Keratinocyte (primary cell): Measurements from ENCODE around the gene CCL19. TPM values are rescaled to one million over a fixed set of nuclear protein-coding genes. Genes with fewer than 3 reads are reported as not detected.

Source experiments
- DNase-seq: peaks from one replicate; pipeline ENCODE4 v3.0.0-alpha.2; 2011; ENCODE audit warnings: low read depth, missing footprints, low spot score
- FAIRE-seq: peaks from 2 replicates; lab custom pipeline; 2011; peaks lifted over from hg19 to GRCh38; lab: Jason Lieb, UNC
- H2AFZ ChIP-seq: 2 replicates; pipeline ENCODE4 v1.6.0; 2012; ENCODE audit warnings: low read length, control low read depth, inconsistent platforms; ENCODE audit not compliant: control insufficient read depth
- H3K27ac ChIP-seq: 2 replicates; pipeline ENCODE4 v1.5.1; 2011; ENCODE audit warnings: low read length; ENCODE audit not compliant: control insufficient read depth, insufficient read depth
- H3K27me3 ChIP-seq: 3 replicates; pipeline ENCODE4 v1.6.0; 2011; ENCODE audit warnings: low read length; ENCODE audit not compliant: control insufficient read depth, insufficient read depth; ENCODE audit errors: extremely low read depth
- H3K36me3 ChIP-seq, 2 experiments: 2 replicates in 1 of 2; 3 replicates in 1 of 2; pipeline ENCODE4 v1.5.1; 2011; ENCODE audit warnings: low read length in 2 of 2, mild to moderate bottlenecking in 1 of 2; ENCODE audit not compliant: control insufficient read depth in 2 of 2, insufficient read depth in 2 of 2; ENCODE audit errors: extremely low read depth in 1 of 2
- H3K4me1 ChIP-seq: 3 replicates; pipeline ENCODE4 v1.5.1; 2011; ENCODE audit warnings: low read length; ENCODE audit not compliant: control insufficient read depth, insufficient read depth; ENCODE audit errors: extremely low read depth
- H3K4me2 ChIP-seq: 3 replicates; pipeline ENCODE4 v1.6.0; 2011; ENCODE audit warnings: low read depth, low read length; ENCODE audit not compliant: control insufficient read depth, insufficient read depth; ENCODE audit errors: extremely low read depth
- H3K4me3 ChIP-seq, 3 experiments: fragments of 200-600 bp in 1 of 3; sonication (generic) in 1 of 3; 2 replicates in 2 of 3; 3 replicates in 1 of 3; pipeline ENCODE4 v1.5.1; 2011 to 2016; ENCODE audit warnings: low read length in 3 of 3, mild to moderate bottlenecking in 3 of 3, control low read depth in 2 of 3, inconsistent platforms in 1 of 3, low read depth in 1 of 3, mixed read lengths in 1 of 3, mixed run types in 1 of 3, moderate library complexity in 1 of 3; ENCODE audit not compliant: control insufficient read depth in 2 of 3, insufficient read depth in 2 of 3; ENCODE audit errors: extremely low read depth in 1 of 3
- H3K79me2 ChIP-seq: 2 replicates; pipeline ENCODE4 v1.6.0; 2012; ENCODE audit warnings: low read length; ENCODE audit not compliant: control insufficient read depth, insufficient read depth
- H3K9ac ChIP-seq: 3 replicates; pipeline ENCODE4 v1.6.0; 2011; ENCODE audit warnings: low read length; ENCODE audit not compliant: control insufficient read depth, insufficient read depth; ENCODE audit errors: extremely low read depth
- H3K9me1 ChIP-seq: 3 replicates; pipeline ENCODE4 v1.6.0; 2011; ENCODE audit warnings: low read length; ENCODE audit not compliant: control insufficient read depth, insufficient read depth; ENCODE audit errors: extremely low read depth
- H3K9me3 ChIP-seq: 2 replicates; pipeline ENCODE4 v1.5.1; 2012; ENCODE audit warnings: low read depth, low read length; ENCODE audit not compliant: control insufficient read depth
- H4K20me1 ChIP-seq: 3 replicates; pipeline ENCODE4 v1.6.0; 2011; ENCODE audit warnings: low read length; ENCODE audit not compliant: control insufficient read depth, insufficient read depth; ENCODE audit errors: extremely low read depth
- CTCF ChIP-seq, 3 experiments: IDR thresholded peaks in 1 of 3; conservative IDR thresholded peaks in 1 of 3; optimal IDR thresholded peaks in 1 of 3; 2 replicates in 2 of 3; 3 replicates in 1 of 3; pipeline versions ENCODE3 to v1.5.1; 2011; ENCODE audit warnings: low read length in 3 of 3, mild to moderate bottlenecking in 3 of 3, moderate library complexity in 2 of 3, control low read depth in 1 of 3, inconsistent platforms in 1 of 3; ENCODE audit not compliant: insufficient read depth in 2 of 3; ENCODE audit errors: extremely low read depth in 1 of 3
- EZH2 ChIP-seq: IDR thresholded peaks from one replicate; pipeline ENCODE4 v1.6.1; 2012; ENCODE audit warnings: inconsistent platforms, mild to moderate bottlenecking, low read length, moderate library complexity
- dilution Hi-C: fragments of 300-500 bp; cut with MboI; formaldehyde crosslinking; loops from one replicate; pipeline ENCODE4 v1.7.0; 2020; ENCODE audit warnings: low sequenced_read_pairs; ENCODE audit not compliant: extremely low pct_ligation_motif_present
- polyA plus RNA-seq, 5 experiments: library from polyadenylated mRNA; depleted of rRNA in 3 of 5; stranded (reverse) in 3 of 5; stranded (forward) in 1 of 5; unstranded in 1 of 5; fragments of >200 nt; gene quantifications; 1 replicate in 1 of 5; 2 replicates in 3 of 5; 3 replicates in 1 of 5; pipeline versions ENCODE4 v1.2.1 to v1.2.3, GENCODE V29; 2011 to 2012; ENCODE audit warnings: missing spikeins in 2 of 5, low read depth in 1 of 5, low replicate concordance in 1 of 5

The CCL19 gene
- polyA plus RNA-seq, 1 donor (not counting 4 experiments of a cell fraction or from before 2014, with no cell fraction given), result not detected

- DNase-seq (no peak), FAIRE-seq (no peak)
- Histone ChIP-seq H3K27ac (no peak overlapping the region), H3K9me1 (no peaks in the 10 kb centered on the region), H3K9ac (no peak overlapping the region), H3K4me3 (no peak overlapping the region), H3K4me2 (no peak overlapping the region), H3K27me3 (no peaks in the 10 kb centered on the region), H3K9me3 (no peaks in the 10 kb centered on the region), H3K36me3 (no peaks in the 10 kb centered on the region), H3K4me1 (peaks cover 4% of the 10 kb centered on the region), H3K79me2 (no peaks in the 10 kb centered on the region), H2AFZ (no peak overlapping the region), H4K20me1 (no peaks in the 10 kb centered on the region)
- dilution Hi-C loops, result no loop called here
- no peak for TF ChIP-seq CTCF (optimal IDR thresholded peaks at IDR 0.05 in 1 of 3, IDR thresholded peaks at IDR 0.05 in 1 of 3, conservative IDR thresholded peaks at IDR 0.05 in 1 of 3; ENCODE audit: extremely low read depth in 1 of 3, insufficient read depth in 2 of 3, low read length in 3 of 3)
- no peak for TF ChIP-seq EZH2
Measured at GRCh38 chr9:34737677-34738260, 46.7 kb upstream of the CCL19 start.

GRCh38 chr9:34734720-34735119 lies 43.6 kb upstream of the CCL19 start:
- Histone ChIP-seq H3K4me2 (no peak overlapping the region), H3K27me3 (no peaks in the 10 kb centered on the region), H3K27ac (no peak overlapping the region), H4K20me1 (no peaks in the 10 kb centered on the region), H3K4me3 (no peak overlapping the region), H3K9me1 (no peaks in the 10 kb centered on the region), H3K79me2 (no peaks in the 10 kb centered on the region), H3K4me1 (no peaks in the 10 kb centered on the region), H3K9me3 (no peaks in the 10 kb centered on the region), H2AFZ (no peak overlapping the region), H3K36me3 (no peaks in the 10 kb centered on the region), H3K9ac (no peak overlapping the region)
- dilution Hi-C loops, result no loop called here
- TF ChIP-seq EZH2 (no peak), CTCF (optimal IDR thresholded peaks at IDR 0.05 in 1 of 3, IDR thresholded peaks at IDR 0.05 in 1 of 3, conservative IDR thresholded peaks at IDR 0.05 in 1 of 3; ENCODE audit: extremely low read depth in 1 of 3, insufficient read depth in 2 of 3, low read length in 3 of 3) (no peak)
- DNase-seq, result no peak
- FAIRE-seq, result no peak
